NCI-H2107 treated with DMSO at 0.1 percent for 48 hours (cell line): ENCODE data around the gene NPY1R.

Experiments used
- DNase-seq: peaks from one replicate; lab custom pipeline; 2025; ENCODE audit not compliant: unreplicated experiment; lab: John Stamatoyannopoulos, UW

Gene NPY1R

GRCh38 chr4:163332526-163333406 is at the start of gene NPY1R:
Gene NPY1R, minus strand, starts transcription at chr4:163332596. Its CDS starts 6,042 bp downstream, at chr4:163326554.
- DNase-seq, result peak; percentile 2

DNA sequence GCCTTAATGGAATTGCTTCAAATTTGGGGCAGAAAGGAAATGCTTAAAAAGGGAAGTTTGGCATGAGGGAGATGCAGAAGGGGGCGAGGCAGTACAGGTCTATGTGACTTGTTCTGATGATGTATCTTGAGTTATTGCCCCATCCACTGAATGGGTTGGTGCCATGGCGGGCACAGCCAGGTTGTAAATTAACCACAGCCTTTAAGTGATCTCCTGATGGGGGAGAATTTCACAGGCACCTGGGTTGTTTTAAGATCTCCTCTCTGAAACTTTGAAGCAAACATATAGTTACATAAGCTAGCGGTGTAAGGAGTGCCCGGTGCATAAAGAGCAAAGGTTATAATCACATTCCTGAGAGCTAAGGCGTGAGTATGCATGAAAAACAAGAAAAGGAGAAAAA is 48.3 kb upstream of the NPY1R start:
- no peak for DNase-seq

- no peak for DNase-seq
Observed at GRCh38 chr4:163378661-163379060, 46.3 kb upstream of the NPY1R start.

GRCh38 chr4:163372029-163372428 is 39.6 kb upstream of the NPY1R start:
- DNase-seq, result no peak

DNA sequence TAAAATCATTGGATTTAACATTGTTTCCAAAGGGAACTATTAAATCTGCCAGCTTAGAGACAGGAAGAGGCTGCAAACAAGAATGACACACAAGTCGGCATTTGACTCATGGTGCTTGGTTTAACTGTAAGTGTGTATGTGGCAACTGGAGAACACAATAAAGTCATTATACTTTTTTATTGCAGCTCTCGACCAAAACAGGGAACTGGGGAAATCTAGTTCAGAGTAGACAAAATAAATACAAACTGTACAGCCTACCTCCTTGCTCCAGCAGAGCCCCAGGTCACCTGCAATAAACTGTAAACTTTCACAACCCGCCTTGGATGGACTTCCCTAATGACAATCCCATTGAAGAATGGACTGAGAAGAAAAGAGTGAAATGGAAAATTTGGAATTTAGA is 35.3 kb upstream of the NPY1R start:
- no peak for DNase-seq

GRCh38 chr4:163356104-163356503 is 23.7 kb upstream of the NPY1R start:
- DNase-seq, result no peak

- DNase-seq, result no peak
Observed at GRCh38 chr4:163353054-163353453, 20.7 kb upstream of the NPY1R start.

- no peak for DNase-seq
Observed at GRCh38 chr4:163350672-163351071, 18.3 kb upstream of the NPY1R start.

DNA sequence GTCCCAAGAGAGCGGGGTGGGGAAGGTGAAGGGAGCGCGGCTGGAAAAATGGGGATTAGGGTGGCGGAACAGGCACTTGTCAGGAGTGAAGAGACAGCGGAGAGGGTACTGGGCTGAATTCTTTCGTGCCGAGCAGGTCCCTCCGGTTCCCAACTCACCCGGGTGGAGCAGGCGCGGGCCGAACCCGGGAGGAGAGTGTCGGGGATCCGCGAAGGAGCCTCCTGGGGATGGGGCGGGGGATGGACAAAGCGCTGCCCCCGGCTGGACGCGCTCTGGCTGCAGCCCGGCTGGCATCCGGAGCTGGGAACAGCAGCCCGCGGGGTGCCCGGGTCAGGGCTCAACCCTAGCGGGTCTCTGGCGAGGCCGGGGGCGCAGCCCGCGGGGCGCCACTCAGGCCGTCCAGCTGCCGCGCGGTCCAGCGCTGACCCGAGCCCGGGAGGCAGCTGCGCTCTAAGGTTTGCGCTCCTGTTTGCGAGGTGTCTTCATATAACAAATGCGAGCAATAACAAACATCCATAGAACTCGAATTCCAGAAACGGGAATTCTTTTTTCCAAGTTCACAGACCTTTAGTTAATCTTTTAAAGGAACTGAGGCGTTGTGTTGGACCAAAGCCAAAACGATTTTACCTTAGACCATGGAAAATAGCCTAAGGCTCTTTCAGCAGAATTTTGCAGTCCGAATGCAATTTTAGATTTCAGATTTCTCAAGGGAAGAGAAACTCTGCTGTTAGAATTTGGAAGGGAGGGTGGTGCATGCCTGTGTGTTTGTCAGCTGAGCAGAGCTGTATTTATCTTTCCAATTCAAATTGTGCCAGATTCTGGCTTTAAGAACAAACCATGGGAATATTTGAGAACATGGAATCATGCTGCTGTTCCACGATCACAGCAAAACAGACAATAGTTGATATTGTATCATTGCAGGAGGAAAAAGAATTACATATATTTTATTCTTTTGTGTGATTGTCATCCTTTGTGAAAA is 12.0 kb upstream of the NPY1R start:
- DNase-seq, result no peak

DNA sequence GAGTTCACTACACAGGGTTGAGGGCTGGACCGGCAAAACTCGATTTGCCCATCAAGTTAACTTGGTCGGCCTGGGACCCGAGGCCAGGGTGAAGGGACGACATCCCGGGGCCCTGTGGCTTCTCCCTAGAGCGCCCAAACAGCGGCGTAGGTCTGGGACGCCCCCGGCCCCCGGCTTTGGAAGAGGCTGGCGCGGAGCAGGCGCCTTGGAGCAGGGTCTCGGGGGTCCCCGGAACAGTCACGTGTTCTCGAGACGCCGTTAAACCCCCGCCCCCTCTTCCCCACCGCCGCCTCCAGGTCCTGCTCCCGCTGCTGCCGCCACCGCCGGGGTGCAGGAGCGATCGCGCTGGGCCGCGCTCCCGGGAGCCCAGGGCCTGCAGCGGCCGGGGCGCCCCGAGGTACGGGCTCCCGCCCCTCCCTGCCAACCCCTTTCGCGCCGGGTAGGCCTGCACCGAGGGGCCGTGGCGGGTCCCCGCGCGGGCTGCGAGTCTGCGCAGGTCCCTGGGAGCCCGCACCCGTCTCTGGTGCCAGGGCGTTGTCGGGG is 11.3 kb upstream of the NPY1R start, which contains the start of gene NPY5R:
Gene NPY5R (plus strand): TSS at position 289 of the 543 bp plus-strand sequence. CDS start 6,382 bp downstream, outside the sequence.
- DNase-seq, result no peak

- DNase-seq, result no peak
Observed at GRCh38 chr4:163335384-163335783, 3.0 kb upstream of the NPY1R start.

- no peak for DNase-seq
Observed at GRCh38 chr4:163331629-163332376, 593 bp downstream of the NPY1R start.

GRCh38 chr4:163330916-163331628 is 1.3 kb downstream of the NPY1R start:
- no peak for DNase-seq

DNA sequence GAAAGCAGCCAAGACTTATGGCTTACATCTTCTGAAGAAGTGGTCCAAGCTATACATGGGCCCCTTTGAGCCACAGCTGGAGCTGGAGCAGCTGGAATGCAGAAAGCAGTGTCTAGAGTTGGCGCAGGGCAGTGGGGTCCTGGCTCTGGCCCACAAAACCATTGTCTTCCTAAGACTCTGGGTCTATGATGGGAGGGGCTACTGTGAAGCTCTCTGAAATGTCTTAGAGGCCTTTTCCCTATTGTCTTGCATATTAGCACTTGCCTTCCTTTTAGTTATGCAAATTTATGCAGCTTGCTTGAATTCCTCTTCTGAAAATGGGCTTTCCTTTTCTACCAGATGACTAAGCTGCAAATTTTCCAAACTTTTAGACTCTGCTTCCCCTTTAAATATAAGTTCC is 15.3 kb downstream of the NPY1R start:
- no peak for DNase-seq

GRCh38 chr4:163309466-163309865 is 22.9 kb downstream of the NPY1R start:
- DNase-seq, result no peak

- no peak for DNase-seq
Observed at GRCh38 chr4:163303069-163303468, 29.3 kb downstream of the NPY1R start.

DNA sequence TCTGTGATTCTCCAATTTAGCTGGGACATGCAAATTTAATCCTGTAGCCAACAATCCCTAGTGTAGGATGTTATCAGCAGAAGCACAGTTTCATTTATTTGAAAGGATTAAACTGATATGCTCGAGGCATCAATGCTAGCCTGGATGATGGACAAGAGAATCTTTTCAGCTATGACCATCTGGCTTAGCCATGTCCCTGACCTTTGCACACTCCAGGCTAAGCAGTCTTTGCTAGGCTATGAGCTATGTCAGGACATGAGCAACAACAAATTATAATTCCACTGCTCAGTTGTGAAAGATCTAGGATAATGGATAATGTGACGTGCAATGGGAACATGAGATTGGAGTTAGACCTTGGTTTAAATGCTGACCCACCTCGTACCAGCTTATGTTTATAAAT is 32.0 kb downstream of the NPY1R start:
- no peak for DNase-seq

DNA sequence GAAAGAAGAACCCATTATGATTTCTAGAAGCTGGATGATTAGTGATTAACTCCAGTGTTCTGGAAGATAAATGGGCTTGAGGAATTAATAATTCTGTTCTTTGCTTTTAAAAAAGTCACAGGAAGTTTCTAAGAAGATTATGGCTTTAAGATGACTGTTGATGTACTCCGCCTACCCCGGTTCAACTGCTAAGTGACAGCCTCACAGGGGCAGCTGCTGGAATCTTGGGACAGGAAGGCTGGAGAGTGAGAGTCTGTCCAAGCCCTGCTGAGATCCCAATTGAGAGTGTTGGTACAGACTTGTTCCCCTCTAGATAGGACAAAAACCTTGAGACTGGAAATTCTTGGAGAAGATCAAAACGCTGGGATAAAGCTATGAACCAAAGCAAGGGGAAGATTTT is 37.3 kb downstream of the NPY1R start:
- no peak for DNase-seq

- no peak for DNase-seq
Observed at GRCh38 chr4:163284304-163284703, 48.1 kb downstream of the NPY1R start.
